OCI-LY7 (cell line): Measurements from ENCODE around the gene OSM. TPM values are rescaled to one million over a fixed set of nuclear protein-coding genes. Genes with fewer than 3 reads are reported as not detected.

Experiments
- BruUV-seq: library from RNA; stranded (reverse); fragments of 400-500 nt; replicated peaks from 2 replicates; lab custom pipeline; 2021; lab: Mats Ljungman, UMichigan
- CTCF ChIA-PET: fragments of 300-600 bp; sonication (Branson Sonifier 250); formaldehyde crosslinking; loops from one replicate; lab custom pipeline; 2022; ENCODE audit warnings: antibody characterized with exemption; ENCODE audit not compliant: unreplicated experiment; lab: Charles Lee
- POLR2A ChIA-PET: fragments of 300-600 bp; sonication (Branson Sonifier 250); formaldehyde crosslinking; loops from one replicate; lab custom pipeline; 2022; ENCODE audit warnings: antibody characterized with exemption; lab: Charles Lee
- DNase-seq: peaks from one replicate; pipeline ENCODE4 v3.0.0-alpha.2; 2015; ENCODE audit warnings: low spot score
- H2AFZ ChIP-seq: fragments of 200-600 bp; sonication (generic), shearing (Covaris generic); 2 replicates; pipeline ENCODE4 v1.6.1; 2014; ENCODE audit warnings: mild to moderate bottlenecking, antibody characterized with exemption, low read length, moderate library complexity
- H3K27ac ChIP-seq: fragments of 200-600 bp; sonication (generic); 2 replicates; pipeline ENCODE4 v1.5.1; 2014; ENCODE audit warnings: mixed run types, low read depth, mild to moderate bottlenecking, moderate library complexity, low read length, inconsistent platforms; ENCODE audit not compliant: poor library complexity, severe bottlenecking
- H3K36me3 ChIP-seq: fragments of 200-600 bp; sonication (generic); 2 replicates; pipeline ENCODE4 v1.6.1; 2014; ENCODE audit warnings: mild to moderate bottlenecking, antibody characterized with exemption, low read length, moderate library complexity, mixed read lengths; ENCODE audit not compliant: insufficient read depth
- H3K4me1 ChIP-seq: fragments of 200-600 bp; sonication (generic); 2 replicates; pipeline ENCODE4 v1.5.1; 2014; ENCODE audit warnings: mild to moderate bottlenecking, low read length; ENCODE audit not compliant: insufficient read depth, poor library complexity, severe bottlenecking
- H3K4me2 ChIP-seq: fragments of 200-600 bp; sonication (generic); 2 replicates; pipeline ENCODE4 v1.6.1; 2014; ENCODE audit warnings: mild to moderate bottlenecking, low read length
- H3K4me3 ChIP-seq: fragments of 200-600 bp; sonication (generic); 2 replicates; pipeline ENCODE4 v1.5.1; 2014; ENCODE audit warnings: mild to moderate bottlenecking, low read depth, low read length; ENCODE audit not compliant: poor library complexity, severe bottlenecking
- H3K79me2 ChIP-seq: fragments of 200-600 bp; sonication (generic); 2 replicates; pipeline ENCODE4 v1.6.1; 2016; ENCODE audit warnings: low read depth, mild to moderate bottlenecking, low read length, moderate library complexity, mixed read lengths; ENCODE audit not compliant: insufficient read depth
- H3K9me2 ChIP-seq: fragments of 200-600 bp; sonication (generic); 2 replicates; pipeline ENCODE4 v1.6.1; 2016; ENCODE audit warnings: mild to moderate bottlenecking, low read length, mixed read lengths; ENCODE audit not compliant: insufficient read depth
- H3K9me3 ChIP-seq: fragments of 200-600 bp; sonication (generic); 2 replicates; pipeline ENCODE4 v1.6.1; 2014; ENCODE audit warnings: mild to moderate bottlenecking, mixed run types, low read length, mixed read lengths
- H4K20me1 ChIP-seq: fragments of 200-600 bp; sonication (generic); 2 replicates; pipeline ENCODE4 v1.6.1; 2014; ENCODE audit warnings: mild to moderate bottlenecking, antibody characterized with exemption, low read length, moderate library complexity, mixed read lengths; ENCODE audit not compliant: insufficient read depth
- EZH2phosphoT487 ChIP-seq: fragments of 200-600 bp; sonication (generic); IDR thresholded peaks from 2 replicates; pipeline ENCODE4 v1.6.1; 2018; ENCODE audit warnings: low read depth, borderline replicate concordance, mild to moderate bottlenecking, mixed run types, antibody characterized with exemption, low read length, moderate library complexity, mixed read lengths
- intact Hi-C: fragments of 100-400 bp; cut with micrococcal nuclease; formaldehyde crosslinking; loops from one replicate; pipeline ENCODE4 v1.10.0; 2022; ENCODE audit not compliant: unreplicated experiment
- total RNA-seq, 2 experiments: library from RNA; depleted of rRNA in 1 of 2; stranded (reverse); fragments of >200 nt in 1 of 2; shearing (Covaris generic) in 1 of 2; gene quantifications; 2 replicates each; pipeline ENCODE4 v1.2.3, GENCODE V29; 2014 to 2022
- TF ChIP-seq, protein P1 (sequence below): fragments of 200-600 bp; sonication (generic); conservative IDR thresholded peaks from 2 replicates; pipeline ENCODE4 v1.5.1; 2014; ENCODE audit warnings: mild to moderate bottlenecking, antibody characterized with exemption, low read length, moderate library complexity, mixed read lengths

The OSM gene
- total RNA-seq, 2 experiments from 2014 or later, result 0.91 TPM; not detected in 1

DNA sequence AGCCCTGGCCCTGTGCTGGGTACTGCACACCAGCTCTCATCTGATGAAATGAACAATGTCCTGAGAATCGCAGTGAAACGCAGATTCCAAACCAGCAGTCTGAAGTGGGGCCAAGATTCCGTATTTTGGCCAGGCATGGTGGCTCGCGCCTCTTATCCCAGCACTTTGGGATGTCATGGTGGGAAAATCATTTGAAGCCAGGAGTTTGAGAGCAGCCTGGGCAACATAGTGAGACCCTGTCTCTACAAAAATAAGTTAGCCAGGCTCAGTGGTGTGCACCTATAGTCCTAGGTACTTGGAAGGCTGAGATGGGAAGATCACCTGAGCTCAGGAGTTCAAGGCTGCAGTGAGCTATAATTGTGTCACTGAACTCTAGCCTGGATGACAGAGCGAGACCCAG, 33.1 kb downstream of the OSM start:
- no peak overlapping the region for H3K4me2 ChIP-seq
- no peak overlapping the region for H2AFZ ChIP-seq
- no peaks in the 10 kb centered on the region for H3K36me3 ChIP-seq
- no peaks in the 10 kb centered on the region for H3K79me2 ChIP-seq
- H4K20me1 ChIP-seq, result no peaks in the 10 kb centered on the region
- no peak overlapping the region for H3K27ac ChIP-seq
- no peak for TF ChIP-seq EZH2phosphoT487
- TF ChIP-seq, protein P1, sequence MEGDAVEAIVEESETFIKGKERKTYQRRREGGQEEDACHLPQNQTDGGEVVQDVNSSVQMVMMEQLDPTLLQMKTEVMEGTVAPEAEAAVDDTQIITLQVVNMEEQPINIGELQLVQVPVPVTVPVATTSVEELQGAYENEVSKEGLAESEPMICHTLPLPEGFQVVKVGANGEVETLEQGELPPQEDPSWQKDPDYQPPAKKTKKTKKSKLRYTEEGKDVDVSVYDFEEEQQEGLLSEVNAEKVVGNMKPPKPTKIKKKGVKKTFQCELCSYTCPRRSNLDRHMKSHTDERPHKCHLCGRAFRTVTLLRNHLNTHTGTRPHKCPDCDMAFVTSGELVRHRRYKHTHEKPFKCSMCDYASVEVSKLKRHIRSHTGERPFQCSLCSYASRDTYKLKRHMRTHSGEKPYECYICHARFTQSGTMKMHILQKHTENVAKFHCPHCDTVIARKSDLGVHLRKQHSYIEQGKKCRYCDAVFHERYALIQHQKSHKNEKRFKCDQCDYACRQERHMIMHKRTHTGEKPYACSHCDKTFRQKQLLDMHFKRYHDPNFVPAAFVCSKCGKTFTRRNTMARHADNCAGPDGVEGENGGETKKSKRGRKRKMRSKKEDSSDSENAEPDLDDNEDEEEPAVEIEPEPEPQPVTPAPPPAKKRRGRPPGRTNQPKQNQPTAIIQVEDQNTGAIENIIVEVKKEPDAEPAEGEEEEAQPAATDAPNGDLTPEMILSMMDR, result no peak
- H3K9me3 ChIP-seq, result no peaks in the 10 kb centered on the region
- H3K9me2 ChIP-seq, result no peaks in the 10 kb centered on the region
- POLR2A ChIA-PET, result no interaction called here
- BruUV-seq, result no TSS peak
- no peak for DNase-seq
- no peaks in the 10 kb centered on the region for H3K4me1 ChIP-seq
- intact Hi-C loops, result no loop called here
- H3K4me3 ChIP-seq, result no peak overlapping the region
- CTCF ChIA-PET, result interaction anchor here (0.5 kb wide), 1 partner anchor 13 kb away, joined by 3 read pairs; no protein-coding TSS in a partner anchor

DNA sequence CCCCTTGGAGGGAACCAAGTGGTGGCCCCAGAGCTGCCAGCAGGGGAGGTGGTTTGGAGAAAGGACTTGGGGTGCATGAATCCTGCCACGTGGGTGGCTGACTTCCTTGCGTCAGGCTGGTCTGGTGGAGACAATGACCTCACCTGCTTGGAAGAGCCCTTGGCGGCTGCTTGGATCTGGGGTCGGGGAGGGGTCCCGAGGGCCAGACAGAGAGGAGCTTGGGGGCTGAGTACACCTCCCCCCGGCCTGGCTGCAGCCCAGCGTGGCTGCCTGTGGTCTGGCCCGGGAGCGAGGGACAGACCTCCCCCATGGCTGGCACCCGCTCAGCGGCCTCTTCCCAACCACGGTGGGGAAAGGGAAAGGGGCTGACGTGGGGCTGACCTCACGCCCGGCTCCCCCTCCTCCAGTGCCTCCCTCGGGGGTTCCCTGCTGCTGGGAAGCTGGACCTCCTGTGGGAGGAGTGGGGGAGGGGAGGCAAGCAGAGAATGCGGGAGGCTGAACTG, 33.9 kb downstream of the OSM start:
- Histone ChIP-seq H3K79me2 (no peaks in the 10 kb centered on the region), H3K4me1 (no peaks in the 10 kb centered on the region), H2AFZ (no peak overlapping the region), H3K27ac (no peak overlapping the region), H3K9me2 (no peaks in the 10 kb centered on the region), H3K9me3 (no peaks in the 10 kb centered on the region), H3K4me2 (no peak overlapping the region), H4K20me1 (no peaks in the 10 kb centered on the region), H3K4me3 (no peak overlapping the region), H3K36me3 (no peaks in the 10 kb centered on the region)
- no TSS peak for BruUV-seq
- ChIA-PET CTCF (interaction anchor here (0.5 kb wide), 1 partner anchor 13 kb away, joined by 3 read pairs; no protein-coding TSS in a partner anchor), POLR2A (interaction anchor here (0.6 kb wide), 1 partner anchor 1080 kb away, joined by 3 read pairs; no protein-coding TSS in a partner anchor)
- TF ChIP-seq EZH2phosphoT487, result no peak
- TF ChIP-seq, protein P1, result no peak
- DNase-seq, result no peak
- intact Hi-C loops, result no loop called here

DNA sequence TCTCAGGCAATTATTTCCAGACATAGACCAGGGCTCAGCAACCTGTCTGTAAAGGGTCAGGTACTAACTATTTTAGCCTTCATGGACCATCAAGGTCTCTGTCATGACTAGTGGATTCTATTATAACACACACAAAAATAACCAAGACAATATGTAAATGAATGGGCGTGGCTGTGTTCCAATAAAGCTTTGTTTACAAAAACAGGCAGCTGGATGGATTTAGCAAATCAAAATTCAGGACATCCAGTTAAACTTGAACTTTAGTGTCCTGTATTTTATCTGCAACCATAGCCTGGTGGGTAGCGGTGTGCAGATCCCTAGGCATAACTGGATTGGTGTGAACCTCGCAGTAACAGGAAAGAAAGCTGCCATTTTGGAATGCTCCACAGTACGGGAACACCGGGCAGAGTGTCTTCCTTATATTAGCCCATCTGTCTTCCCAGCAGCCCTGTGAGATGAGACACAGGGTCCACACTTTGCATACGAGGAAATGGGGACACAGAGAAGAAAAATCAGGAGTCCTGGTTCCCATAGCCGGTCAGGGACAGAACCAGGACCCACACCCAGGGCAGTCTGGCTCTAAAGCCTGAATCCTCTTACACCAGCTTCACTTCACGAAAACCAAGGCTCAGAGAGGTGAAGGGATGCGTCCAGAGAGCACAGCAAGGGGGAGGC, 35.7 kb downstream of the OSM start:
- no peak for DNase-seq
- Histone ChIP-seq H3K4me3 (no peak overlapping the region), H3K4me2 (no peak overlapping the region), H3K4me1 (no peaks in the 10 kb centered on the region), H3K79me2 (no peaks in the 10 kb centered on the region), H2AFZ (no peak overlapping the region), H4K20me1 (no peaks in the 10 kb centered on the region), H3K9me2 (no peaks in the 10 kb centered on the region), H3K9me3 (no peaks in the 10 kb centered on the region), H3K36me3 (no peaks in the 10 kb centered on the region), H3K27ac (no peak overlapping the region)
- TF ChIP-seq, protein P1, result no peak
- no peak for TF ChIP-seq EZH2phosphoT487
- no TSS peak for BruUV-seq
- intact Hi-C loops, result no loop called here
- POLR2A ChIA-PET, result no interaction called here
- CTCF ChIA-PET, result no interaction called here
